Measurements from ENCODE around the gene LAMB3.

The LAMB3 gene

DNA sequence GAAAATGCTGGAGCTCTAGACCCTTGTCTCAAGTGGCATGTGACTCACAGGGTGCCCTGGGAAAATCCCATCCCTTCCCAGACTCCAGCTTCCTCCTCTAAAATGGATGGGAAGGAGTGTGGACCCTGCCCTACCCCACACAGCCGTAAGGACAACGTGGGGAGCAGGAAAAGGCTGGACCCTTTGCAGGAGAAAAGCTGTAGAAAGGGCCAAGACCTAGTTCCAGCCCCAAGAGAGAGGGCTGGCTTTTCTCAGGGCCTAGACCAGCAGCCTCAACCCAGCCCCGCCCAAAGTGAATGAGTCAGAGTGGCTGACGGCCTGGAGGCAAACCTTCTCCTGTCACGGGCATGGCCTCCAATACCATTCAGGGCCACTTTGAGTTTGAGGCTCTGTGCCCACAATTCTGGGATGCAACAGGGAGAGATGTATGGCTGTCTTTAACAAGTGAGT, 1.1 kb downstream of the LAMB3 start:
- H3K27ac ChIP-seq, result no peak overlapping the region
- TF ChIP-seq ZFX (IDR thresholded peaks at IDR 0.05), result no peak
- TF ChIP-seq, protein P1, sequence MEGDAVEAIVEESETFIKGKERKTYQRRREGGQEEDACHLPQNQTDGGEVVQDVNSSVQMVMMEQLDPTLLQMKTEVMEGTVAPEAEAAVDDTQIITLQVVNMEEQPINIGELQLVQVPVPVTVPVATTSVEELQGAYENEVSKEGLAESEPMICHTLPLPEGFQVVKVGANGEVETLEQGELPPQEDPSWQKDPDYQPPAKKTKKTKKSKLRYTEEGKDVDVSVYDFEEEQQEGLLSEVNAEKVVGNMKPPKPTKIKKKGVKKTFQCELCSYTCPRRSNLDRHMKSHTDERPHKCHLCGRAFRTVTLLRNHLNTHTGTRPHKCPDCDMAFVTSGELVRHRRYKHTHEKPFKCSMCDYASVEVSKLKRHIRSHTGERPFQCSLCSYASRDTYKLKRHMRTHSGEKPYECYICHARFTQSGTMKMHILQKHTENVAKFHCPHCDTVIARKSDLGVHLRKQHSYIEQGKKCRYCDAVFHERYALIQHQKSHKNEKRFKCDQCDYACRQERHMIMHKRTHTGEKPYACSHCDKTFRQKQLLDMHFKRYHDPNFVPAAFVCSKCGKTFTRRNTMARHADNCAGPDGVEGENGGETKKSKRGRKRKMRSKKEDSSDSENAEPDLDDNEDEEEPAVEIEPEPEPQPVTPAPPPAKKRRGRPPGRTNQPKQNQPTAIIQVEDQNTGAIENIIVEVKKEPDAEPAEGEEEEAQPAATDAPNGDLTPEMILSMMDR (conservative IDR thresholded peaks at IDR 0.05), result no peak

DNA sequence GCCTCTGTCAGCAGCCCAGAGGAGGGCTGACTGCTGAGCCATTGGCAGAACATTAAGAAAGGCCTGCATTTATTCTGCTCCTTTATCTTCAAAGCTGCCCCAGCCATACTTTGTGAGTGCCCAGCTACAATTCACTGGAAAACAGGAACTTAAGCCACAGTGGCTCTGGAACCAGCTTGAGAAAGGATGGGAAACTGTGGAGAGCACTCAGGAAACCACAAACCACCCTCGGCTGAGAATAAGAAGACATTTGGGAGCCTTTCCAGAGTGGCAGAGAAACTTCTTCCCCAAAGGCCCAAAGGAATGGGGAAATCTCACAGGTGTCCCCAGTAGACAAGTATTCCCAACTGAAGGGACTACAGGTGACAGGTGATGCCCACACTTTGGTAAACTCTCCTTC, 1.8 kb downstream of the LAMB3 start:
- H3K27ac ChIP-seq, result no peak overlapping the region
- no peak for TF ChIP-seq ZFX (IDR thresholded peaks at IDR 0.05)
- TF ChIP-seq, protein P1 (conservative IDR thresholded peaks at IDR 0.05), result no peak

DNA sequence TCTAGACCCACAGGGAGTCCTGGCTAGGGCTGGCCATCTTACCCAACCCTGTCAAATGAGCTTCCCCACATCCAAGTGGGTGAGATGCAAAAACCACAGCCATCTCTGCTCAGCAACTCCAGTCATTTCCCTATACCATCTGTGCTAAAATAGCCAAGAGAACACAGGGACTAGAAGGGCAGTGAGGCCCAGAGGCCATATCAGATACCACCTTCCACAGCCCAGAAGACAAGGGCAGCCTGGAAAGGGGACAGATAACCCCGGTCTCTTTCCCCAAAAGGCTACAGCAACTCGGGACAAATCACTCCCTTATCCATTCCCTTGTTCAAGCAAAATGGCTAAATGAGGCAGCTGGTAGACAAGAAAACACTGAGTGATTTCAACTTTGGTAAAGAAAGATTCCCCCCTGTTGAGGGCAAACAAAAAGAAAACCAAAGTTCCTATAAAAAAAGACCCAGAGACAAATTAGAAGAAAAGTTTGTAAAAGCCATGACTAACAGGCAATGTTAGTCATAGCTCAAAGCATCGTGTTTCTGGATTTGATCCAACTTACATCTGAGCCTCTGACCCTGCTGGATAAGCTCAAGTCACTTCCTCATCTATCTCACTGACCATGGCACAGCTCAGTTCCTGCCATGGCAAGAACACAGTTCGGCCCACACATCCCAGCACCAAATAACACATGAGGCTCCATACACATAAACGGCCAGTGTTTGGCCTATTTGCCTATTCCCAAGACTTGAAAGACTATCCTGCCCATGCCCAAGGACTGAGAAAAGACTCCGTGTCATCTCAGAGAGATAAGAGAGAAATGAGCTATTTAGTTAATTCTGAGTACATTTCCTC, 3.1 kb downstream of the LAMB3 start:
- no peak for TF ChIP-seq ZFX (IDR thresholded peaks at IDR 0.05)
- TF ChIP-seq, protein P1 (conservative IDR thresholded peaks at IDR 0.05), result no peak
- H3K27ac ChIP-seq, result no peak overlapping the region

DNA sequence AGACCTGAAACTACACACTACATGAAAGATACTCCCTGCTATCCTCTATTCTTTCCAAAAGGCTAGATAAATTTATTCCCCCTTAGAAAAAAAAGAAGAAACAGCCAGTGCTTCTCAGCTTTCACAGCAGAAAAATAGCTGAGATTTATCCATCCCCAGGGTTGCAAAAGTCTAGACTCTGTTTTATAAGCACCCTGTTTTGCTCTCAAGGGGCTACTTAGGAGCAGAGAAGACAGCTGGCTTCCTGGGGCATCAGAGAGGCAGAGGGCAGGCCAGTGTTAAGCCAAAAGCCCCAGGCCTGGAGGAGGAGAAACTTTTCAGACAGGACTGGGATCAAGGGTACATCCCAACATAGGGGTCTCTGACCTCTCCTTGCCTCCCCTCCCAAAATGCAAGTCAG, 3.9 kb downstream of the LAMB3 start:
- no peak overlapping the region for H3K27ac ChIP-seq
- TF ChIP-seq, protein P1 (conservative IDR thresholded peaks at IDR 0.05), result no peak
- TF ChIP-seq ZFX (IDR thresholded peaks at IDR 0.05), result no peak

DNA sequence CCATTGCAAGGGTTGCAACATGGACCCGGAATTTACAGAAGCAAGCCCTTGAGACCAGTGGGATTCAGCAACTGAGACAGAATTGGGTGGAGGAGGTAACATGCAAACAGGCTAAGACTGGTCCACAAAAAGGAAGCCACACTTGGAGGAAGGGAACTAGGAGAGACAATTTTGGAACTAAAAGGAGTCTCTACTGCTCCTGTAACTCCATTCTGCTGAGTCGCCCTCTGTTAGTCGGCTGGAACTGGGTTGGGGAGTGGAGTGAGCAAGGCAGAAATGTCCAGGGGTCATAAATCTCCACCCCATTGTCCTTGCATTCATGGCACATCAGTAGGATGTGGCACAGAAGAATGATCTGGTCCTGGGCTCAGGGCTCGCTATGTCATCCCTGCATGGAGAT, 5.1 kb downstream of the LAMB3 start:
- no peak overlapping the region for H3K27ac ChIP-seq
- TF ChIP-seq, protein P1 (conservative IDR thresholded peaks at IDR 0.05), result no peak
- no peak for TF ChIP-seq ZFX (IDR thresholded peaks at IDR 0.05)

DNA sequence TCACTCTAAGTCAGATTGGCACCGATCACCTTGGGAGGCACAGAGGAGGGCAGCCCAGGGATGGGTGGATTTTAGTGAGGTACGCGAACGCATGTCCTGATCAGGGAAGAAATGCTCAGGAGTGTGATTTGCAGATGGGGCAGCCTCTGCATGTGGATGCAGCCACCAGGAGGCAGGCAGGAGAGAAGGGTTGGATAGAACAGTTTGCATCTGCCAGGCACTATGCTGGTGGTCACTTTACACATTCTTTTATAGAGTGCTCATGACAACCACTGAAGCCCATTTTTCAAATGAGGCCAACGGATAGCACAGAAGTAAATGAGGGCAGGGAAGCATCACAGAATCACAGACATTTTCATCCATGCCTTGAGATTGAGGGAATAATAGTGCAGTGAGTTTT, 5.7 kb downstream of the LAMB3 start:
- TF ChIP-seq ZFX (IDR thresholded peaks at IDR 0.05), result no peak
- TF ChIP-seq, protein P1 (conservative IDR thresholded peaks at IDR 0.05), result no peak
- no peak overlapping the region for H3K27ac ChIP-seq

DNA sequence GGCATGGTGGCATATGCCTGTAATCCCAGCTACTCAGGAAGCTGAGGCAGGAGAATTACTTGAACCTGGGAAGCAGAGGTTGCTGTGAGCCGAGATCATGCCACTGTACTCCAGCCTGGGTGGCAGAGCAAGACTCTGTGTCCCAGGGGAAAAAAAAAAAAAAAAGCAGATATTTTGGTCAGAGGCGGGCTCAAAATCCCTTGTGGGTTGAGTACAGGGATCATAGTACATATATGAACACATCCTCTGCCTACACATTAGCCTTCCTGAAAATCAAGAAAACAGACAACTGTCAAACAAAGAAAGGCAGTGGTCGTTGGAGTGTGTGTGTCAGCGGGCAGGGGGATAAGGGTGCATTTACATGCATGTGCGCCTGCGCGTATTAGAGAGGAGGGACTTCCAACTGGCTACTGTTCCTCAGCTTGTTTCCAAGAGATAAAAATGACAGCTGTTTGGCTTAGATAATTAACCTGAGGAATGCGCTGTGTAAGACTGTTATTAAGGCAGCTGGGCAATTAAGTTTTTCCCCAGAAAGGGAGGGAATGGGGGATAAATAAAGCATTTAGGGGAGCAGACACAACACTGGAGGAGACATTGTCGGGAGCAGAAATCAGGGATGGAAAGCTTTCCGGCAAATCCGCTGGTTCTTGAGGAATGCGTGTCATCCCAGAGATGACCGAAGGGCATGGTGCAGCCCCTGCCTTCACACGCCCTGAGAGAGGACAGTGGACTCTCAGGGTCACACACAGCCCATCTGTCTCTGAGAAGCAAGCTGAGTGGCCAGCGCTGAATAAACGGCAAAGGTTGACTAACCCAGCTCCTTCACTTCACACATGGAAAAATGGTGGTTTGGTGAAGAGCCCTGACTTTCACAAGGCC, 6.4 kb downstream of the LAMB3 start:
- H3K27ac ChIP-seq, result no peak overlapping the region
- TF ChIP-seq, protein P1 (conservative IDR thresholded peaks at IDR 0.05), result no peak
- no peak for TF ChIP-seq ZFX (IDR thresholded peaks at IDR 0.05)
